Measurements from ENCODE around the gene MTHFD1. TPM values are rescaled to one million over a fixed set of nuclear protein-coding genes. Genes with fewer than 3 reads are reported as not detected.

MTHFD1 gene
- polyA plus RNA-seq, 1 experiment, result 30.7 TPM

DNA sequence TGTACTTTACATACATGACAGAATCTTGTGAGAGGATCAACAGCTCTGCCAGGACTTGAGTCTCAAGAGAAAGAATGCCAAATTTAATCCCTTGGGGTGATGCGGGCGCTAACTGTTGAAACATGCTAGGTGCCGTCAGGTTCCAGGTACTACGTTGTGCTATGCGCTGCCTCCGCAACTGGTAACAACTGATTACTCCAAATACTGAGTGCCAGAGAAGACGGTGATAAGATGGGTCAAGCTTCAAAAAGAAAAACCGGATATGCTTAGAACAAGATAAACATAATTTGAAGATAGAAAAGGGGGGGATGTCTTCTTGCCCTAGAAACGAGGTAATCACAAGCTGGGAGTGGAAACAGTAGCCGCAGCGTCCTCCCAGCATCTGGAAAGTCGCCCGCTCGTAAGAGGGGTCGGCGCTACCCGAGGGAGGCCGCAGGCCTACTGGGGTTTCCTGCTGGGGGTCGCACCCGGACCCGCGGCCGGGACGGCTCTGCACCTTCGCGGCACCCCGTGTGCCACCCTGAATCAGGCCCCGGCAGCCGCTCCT lies 114.8 kb downstream of the MTHFD1 start:
- Histone ChIP-seq H3K9me3 (ENCODE audit: control insufficient read depth, insufficient read depth, low read length) (peaks cover 3% of the 10 kb centered on the region; the same call in 1 of the 2 replicates), H3K4me3 (ENCODE audit: low read depth, low read length) (peak overlapping the region; percentile 82), H3K27me3 (ENCODE audit: control insufficient read depth, insufficient read depth, low read length) (no peaks in the 10 kb centered on the region), H3K27ac (ENCODE audit: low read depth, low read length) (peak overlapping the region; percentile 93)
- DNase-seq (ENCODE audit: low read depth, low spot score), result no peak
- CTCF ChIA-PET, result interaction anchor here (0.6 to 1.0 kb wide), 2 partner anchors 134 to 365 kb away, joined by 3 read pairs; no protein-coding TSS in a partner anchor
- POLR2A ChIA-PET, result interaction anchor here (0.7 to 1.1 kb wide), 2 partner anchors 18 to 127 kb away, joined by 3 to 4 read pairs; no protein-coding TSS in a partner anchor
- TF ChIP-seq, protein P1, sequence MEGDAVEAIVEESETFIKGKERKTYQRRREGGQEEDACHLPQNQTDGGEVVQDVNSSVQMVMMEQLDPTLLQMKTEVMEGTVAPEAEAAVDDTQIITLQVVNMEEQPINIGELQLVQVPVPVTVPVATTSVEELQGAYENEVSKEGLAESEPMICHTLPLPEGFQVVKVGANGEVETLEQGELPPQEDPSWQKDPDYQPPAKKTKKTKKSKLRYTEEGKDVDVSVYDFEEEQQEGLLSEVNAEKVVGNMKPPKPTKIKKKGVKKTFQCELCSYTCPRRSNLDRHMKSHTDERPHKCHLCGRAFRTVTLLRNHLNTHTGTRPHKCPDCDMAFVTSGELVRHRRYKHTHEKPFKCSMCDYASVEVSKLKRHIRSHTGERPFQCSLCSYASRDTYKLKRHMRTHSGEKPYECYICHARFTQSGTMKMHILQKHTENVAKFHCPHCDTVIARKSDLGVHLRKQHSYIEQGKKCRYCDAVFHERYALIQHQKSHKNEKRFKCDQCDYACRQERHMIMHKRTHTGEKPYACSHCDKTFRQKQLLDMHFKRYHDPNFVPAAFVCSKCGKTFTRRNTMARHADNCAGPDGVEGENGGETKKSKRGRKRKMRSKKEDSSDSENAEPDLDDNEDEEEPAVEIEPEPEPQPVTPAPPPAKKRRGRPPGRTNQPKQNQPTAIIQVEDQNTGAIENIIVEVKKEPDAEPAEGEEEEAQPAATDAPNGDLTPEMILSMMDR (IDR thresholded peaks at IDR 0.05; ENCODE audit: low read depth, low read length), result no peak

DNA sequence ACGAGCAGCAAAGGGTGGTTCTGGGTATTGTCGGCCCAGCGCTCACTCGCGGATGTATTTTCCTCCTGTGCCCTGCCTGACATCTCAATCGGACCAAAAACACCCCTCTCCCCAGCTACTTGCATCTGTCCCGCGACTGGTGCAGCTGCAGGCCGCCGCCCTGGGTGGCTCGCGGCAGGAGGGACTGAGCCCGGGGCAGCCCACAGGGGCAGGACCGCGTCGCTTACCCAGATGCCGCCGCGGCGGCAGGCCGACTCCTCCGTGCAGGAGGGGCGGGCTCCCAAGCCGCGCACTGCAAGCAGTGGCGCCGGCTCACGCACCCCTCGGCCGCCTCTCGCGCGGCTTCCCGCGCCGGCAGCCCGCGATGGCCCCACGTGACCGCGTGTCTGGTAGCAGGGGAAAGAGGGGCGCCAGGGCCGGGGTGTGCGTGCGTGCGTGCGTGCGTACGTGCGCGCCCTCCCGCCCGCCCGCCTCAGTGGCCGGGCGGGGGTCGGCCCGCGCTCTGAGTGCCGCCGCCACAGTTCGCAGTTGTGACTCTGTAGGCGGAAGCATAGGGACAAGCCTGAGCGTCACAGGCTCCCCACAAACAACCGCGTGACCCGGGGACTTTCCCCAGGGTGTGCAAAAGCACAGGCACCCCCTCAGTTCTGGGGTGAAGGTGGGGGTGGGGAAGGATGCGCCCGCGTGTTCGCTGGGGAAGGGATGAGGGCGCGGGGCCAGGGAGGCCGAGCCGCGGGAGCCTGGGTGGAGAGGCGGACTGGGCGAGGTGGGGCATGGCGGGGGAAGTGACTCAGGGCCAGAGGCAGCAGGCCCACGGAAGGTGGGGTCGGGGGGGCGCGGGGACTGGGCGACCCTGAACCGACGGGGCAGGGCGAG lies 115.5 kb downstream of the MTHFD1 start, which contains the start of gene ZBTB25:
Gene ZBTB25, minus strand, starts transcription at position 405 of the 876 bp plus-strand sequence. CDS start 13,305 bp downstream, outside the sequence.
- peak; percentile 78 for DNase-seq (ENCODE audit: low read depth, low spot score)
- peaks cover 3% of the 10 kb centered on the region; the same call in 1 of the 2 replicates for H3K9me3 ChIP-seq (ENCODE audit: control insufficient read depth, insufficient read depth, low read length)
- CTCF ChIA-PET, result interaction anchor here (0.6 kb wide), 1 partner anchor 156 kb away, joined by 3 read pairs; no protein-coding TSS in a partner anchor
- TF ChIP-seq, protein P1 (IDR thresholded peaks at IDR 0.05; ENCODE audit: low read depth, low read length), result no peak
- POLR2A ChIA-PET, result interaction anchor here (0.6 to 2.0 kb wide), 19 partner anchors 15 to 810 kb away, joined by 3 to 10 read pairs (median 4); partner anchors contain the start of genes HSPA2 and MTHFD1
- no peaks in the 10 kb centered on the region for H3K27me3 ChIP-seq (ENCODE audit: control insufficient read depth, insufficient read depth, low read length)
- H3K27ac ChIP-seq (ENCODE audit: low read depth, low read length), result peak within 1 kb of the TSS; percentile 99
- peak within 1 kb of the TSS; percentile 82 for H3K4me3 ChIP-seq (ENCODE audit: low read depth, low read length)

DNA sequence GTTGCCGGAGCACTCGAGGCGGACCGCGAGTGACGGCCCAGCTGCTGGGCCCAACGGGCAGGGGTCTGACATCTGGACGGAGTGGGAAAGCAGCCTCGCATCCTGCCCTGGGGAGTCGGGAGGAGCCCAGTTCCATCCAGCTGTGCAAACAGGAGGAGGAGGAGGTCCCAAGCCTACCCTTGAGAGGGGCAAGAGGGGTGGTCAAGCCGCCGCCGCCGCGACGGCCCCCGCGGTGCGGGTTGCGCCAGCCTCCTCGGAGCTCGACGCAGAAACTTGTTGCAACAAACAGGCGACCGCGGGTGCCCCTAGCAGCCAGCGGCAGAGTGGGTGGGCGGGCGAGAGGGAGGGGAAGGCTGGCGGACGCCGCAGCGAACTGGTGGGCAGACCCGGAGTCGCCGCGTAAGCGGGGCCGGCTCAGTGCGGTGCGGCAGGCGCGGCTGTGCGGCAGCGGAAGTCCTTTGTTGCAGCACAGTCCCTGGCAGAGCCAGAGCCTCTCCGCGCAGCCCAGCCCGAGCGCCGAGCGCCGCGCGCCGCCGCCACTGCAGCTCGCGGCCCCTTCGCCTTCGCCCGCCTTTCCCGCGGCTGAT lies 116.2 kb downstream of the MTHFD1 start, which contains the start of gene ZBTB1:
Gene ZBTB1, plus strand, starts transcription at position 461 of the 587 bp plus-strand sequence. CDS start 16,735 bp downstream, outside the sequence.
- DNase-seq (ENCODE audit: low read depth, low spot score), result peak; percentile 45
- POLR2A ChIA-PET, result interaction anchor here (0.6 to 2.8 kb wide), 23 partner anchors 14 to 809 kb away, joined by 3 to 10 read pairs (median 4); partner anchors contain the start of genes HSPA2 and MTHFD1
- no peaks in the 10 kb centered on the region for H3K27me3 ChIP-seq (ENCODE audit: control insufficient read depth, insufficient read depth, low read length)
- peaks cover 3% of the 10 kb centered on the region; the same call in 1 of the 2 replicates for H3K9me3 ChIP-seq (ENCODE audit: control insufficient read depth, insufficient read depth, low read length)
- TF ChIP-seq, protein P1 (IDR thresholded peaks at IDR 0.05; ENCODE audit: low read depth, low read length), result no peak
- H3K4me3 ChIP-seq (ENCODE audit: low read depth, low read length), result peak within 1 kb of the TSS; percentile 82
- CTCF ChIA-PET, result interaction anchor here (0.6 kb wide), 1 partner anchor 157 kb away, joined by 3 read pairs; no protein-coding TSS in a partner anchor
- peak within 1 kb of the TSS; percentile 99 for H3K27ac ChIP-seq (ENCODE audit: low read depth, low read length)

DNA sequence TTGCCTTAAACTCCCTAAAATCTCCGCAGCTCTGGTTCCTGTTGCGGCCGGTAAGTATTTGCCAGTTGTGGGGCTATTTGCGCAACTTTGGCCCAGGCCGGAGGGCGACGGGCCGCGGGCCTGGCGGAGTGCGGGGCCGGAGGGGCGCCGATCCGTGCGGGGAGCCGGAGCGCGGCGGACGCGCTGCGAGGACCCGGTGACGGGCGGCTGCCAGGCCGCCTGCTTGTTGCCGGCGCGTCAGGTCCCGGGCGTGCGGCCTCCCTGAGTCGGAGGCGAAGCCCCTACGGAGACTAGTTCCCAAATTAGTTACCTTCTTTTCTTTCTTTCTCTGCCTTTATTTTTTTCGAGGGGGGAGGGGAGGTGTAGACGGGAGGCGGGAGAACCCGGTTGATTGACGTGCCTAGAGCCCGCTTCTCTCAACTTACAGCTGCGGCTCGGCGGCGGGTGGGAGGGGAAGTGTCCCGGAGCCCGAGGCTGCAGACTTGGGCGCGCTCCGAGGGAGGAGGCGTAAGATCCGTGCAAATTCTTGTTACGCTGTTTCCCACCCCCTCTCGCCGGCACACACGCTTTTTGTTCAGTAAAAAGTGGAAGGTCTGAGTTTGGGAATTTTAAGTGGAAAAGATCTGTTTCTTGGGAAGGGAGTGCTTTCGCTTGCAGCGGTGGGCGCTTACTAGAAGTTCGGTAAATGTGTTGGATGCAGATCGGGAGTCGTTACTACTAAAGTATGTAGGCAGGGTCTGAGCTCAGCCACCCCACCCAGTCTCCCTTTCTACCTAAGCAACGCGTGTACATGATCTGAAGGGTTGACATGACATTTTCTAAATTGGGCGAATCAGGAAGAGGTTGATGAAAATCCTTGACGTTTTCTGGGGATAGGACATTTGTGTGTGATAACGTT lies 117.0 kb downstream of the MTHFD1 start:
- peak overlapping the region; percentile 82 for H3K4me3 ChIP-seq (ENCODE audit: low read depth, low read length)
- ChIA-PET POLR2A (interaction anchor here (0.5 to 2.8 kb wide), 18 partner anchors 35 to 410 kb away, joined by 3 to 10 read pairs (median 4); partner anchors contain the start of genes HSPA2 and MTHFD1), CTCF (interaction anchor here (0.6 kb wide), 1 partner anchor 385 kb away, joined by 3 read pairs; no protein-coding TSS in a partner anchor)
- TF ChIP-seq, protein P1 (IDR thresholded peaks at IDR 0.05; ENCODE audit: low read depth, low read length), result no peak
- no peaks in the 10 kb centered on the region for H3K27me3 ChIP-seq (ENCODE audit: control insufficient read depth, insufficient read depth, low read length)
- peaks cover 3% of the 10 kb centered on the region; the same call in 1 of the 2 replicates for H3K9me3 ChIP-seq (ENCODE audit: control insufficient read depth, insufficient read depth, low read length)
- DNase-seq (ENCODE audit: low read depth, low spot score), result peak; percentile 57
- peak overlapping the region; percentile 99 for H3K27ac ChIP-seq (ENCODE audit: low read depth, low read length)

Data from AG04450 (cell line).